GM12891 (cell line): ENCODE results near the gene TTC28.
"Not testable (repeated sequence)": the region's sequence is repeated elsewhere in the genome, so short reads cannot be mapped to it uniquely, and the experiment has no call there.

Experiments used
- POLR2A ChIP-seq: IDR thresholded peaks from 2 replicates; pipeline ENCODE4 v1.6.1; 2011; ENCODE audit warnings: low read depth, low read length, control low read depth
- POLR2AphosphoS5 ChIP-seq: IDR thresholded peaks from 2 replicates; pipeline ENCODE4 v1.6.1; 2011; ENCODE audit warnings: low read depth, low read length, control low read depth
- SPI1 ChIP-seq: IDR thresholded peaks from 2 replicates; pipeline ENCODE4 v1.6.1; 2011; ENCODE audit warnings: low read depth, low read length, control low read depth

DNA sequence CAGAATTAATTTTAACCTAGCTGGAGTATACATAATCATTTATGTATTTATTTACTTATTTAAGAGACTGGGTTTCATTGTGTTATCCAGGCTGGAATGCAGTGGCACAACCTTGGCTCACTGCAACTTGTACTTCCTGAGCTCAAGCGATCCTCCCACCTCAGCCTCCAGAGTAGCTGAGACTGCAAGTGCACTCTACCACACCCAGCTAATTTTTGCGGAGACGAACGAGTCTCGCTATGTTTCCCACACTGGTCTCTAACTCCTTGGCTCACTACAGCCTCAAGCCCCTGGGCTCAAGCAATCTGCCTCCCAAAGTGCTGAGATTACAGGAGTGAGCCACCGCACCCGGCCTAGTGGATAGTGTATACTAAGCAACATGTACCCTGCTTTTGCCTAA lies 1.5 kb downstream of the TTC28 start:
- not testable (repeated sequence) for TF ChIP-seq SPI1, POLR2AphosphoS5, POLR2A
